RKO (cell line): ENCODE data around the gene CACNA2D3.
"Not testable (repeated sequence)": the region's sequence is repeated elsewhere in the genome, so short reads cannot be mapped to it uniquely, and the experiment has no call there.

Experiments
- DNase-seq: peaks from one replicate; pipeline ENCODE4 v3.0.0-alpha.2; 2016; ENCODE audit warnings: low spot score

CACNA2D3 gene

DNA sequence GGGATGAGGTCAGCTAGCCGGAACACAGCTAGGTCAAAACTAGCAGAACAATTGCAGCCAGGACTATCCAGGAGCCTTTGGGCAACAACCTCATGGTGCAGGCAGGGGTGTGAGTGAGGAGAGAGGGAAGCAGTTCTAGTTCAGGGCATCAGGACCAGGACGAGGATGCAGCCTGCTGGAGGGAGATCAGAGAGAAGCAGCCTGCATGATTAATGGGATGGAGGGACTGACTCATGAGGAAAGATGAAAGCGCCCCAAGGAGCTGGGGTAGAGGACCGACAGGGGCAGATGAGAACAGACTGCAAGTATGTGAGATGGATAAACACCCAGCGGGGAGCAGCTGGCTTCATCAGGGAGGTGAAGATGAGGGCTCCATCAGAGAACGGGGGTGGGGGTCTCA, 843.4 kb downstream of the CACNA2D3 start:
- DNase-seq = no peak

DNA sequence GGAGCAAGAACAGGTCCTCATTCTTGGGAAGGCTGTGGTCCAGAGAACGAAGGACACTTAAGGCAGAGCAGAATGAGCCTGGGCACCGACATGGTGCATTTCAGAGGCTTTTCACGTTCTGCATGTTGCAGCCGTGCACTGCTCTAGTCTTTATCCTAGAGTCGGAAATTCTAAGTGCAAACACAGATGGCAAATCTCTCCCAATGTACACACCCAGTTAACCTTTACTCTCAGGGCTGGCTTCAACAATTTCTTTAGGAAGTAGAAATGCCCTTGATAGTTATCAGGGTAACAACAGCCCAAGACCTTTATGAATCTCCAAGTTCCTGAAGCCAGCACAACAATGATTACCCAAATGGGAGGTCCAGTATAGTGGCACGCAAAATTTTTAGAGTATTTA, 844.6 kb downstream of the CACNA2D3 start:
- DNase-seq = no peak

DNA sequence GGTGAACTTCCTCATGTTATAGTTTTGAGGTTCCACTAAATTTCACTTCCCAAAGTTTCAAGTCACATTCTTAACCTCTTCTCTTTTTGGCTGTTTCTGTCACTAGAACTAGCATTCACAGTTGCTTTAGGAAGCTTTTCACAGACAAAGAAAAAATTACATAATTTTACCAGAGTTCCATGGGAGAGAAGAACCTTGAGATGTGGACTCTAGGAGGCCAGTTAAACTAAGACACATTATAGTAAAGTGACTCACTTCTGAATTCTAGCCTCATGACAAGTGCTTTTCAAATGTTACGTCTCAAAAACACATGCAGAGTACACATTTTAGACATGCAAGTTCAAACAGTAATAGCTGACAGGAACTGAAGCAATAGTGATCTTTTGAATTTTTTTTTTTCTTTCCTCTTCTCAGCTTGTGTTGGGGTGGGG, 845.4 kb downstream of the CACNA2D3 start:
- no peak for DNase-seq

DNA sequence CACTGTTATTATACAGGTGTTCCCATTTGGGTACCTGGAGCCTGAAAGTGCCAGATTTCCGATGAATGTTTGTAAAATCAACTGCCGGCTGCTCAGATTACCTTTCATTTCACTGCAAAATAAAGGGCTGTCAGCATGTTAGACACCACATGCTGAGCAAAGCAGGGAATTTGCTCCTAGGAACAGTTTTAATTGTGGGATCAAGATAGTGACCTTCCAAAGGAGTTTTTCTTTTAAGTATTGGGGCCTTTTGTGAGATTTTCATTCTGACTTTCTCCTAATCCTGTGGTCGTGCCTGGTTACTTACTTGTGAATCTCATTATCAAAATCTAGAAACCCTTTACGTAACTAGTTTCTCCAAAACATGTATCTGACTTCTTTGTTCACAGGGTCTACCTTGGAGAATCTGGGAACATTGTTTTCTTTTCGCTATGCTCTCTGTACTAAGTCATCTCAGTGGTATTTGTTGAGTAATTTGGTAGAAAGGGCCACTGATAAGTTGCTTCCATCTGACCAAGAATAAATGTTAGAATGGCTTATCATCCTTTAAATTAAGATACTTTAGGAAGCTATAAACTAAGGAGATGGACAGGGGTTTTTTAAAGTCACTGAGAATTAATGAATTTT, 846.3 kb downstream of the CACNA2D3 start:
- DNase-seq = no peak

DNA sequence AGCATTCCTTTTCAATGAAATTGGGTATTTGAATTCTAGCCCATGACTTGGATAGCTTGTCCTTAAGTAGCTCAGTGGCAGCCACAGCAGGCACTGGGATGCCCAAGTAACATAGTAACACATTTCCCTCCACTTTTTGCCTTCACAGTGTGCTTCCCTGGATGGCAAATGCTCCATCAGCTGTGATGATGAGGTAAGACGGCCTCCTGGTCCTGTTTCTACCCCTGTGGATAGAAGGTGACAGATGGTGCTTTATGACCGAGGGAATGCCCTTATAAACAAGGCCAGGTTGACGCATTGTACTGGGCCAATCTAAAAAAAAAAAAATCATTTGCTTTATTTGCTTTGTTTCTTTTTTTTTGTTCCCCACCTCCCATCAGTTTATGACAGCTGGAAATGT, 847.3 kb downstream of the CACNA2D3 start:
- no peak for DNase-seq

DNA sequence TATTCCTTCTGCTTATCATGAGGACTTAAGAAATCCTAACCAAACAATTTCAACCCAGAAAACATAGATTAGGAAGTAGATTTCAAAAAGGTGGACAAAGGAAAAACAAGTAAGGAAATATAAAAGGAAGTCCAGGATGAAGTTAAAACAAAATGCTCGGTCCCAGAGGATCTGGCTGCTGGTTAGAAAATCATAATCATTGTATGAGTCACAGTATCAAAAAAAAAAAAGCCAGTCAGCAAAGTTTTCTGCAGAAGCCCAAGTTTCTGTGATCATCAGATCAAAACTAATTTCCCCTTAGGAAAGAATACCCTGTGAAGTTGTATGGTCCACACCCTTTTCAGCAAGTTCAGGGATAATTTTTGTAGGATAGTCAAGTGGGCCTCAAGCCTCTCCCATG, 848.5 kb downstream of the CACNA2D3 start:
- DNase-seq = no peak

DNA sequence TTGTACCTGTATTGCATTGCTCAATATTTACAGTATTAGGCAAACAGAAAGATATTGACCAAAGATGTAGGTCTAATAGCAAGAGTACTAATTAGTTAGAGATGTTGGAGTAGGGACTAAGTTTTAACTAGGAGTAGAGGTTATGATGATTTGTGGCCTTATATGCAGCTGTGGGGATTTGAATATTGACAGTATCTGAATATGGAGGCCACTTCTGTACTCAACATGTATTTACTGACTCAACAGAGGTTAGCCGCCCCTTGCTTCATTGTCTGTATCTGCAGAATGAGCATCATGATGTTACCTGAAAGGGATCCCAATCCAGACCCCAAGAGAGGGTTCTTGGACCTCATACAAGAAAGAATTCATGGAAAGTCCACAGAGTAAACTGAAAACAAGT, 855.1 kb downstream of the CACNA2D3 start:
- no peak for DNase-seq

DNA sequence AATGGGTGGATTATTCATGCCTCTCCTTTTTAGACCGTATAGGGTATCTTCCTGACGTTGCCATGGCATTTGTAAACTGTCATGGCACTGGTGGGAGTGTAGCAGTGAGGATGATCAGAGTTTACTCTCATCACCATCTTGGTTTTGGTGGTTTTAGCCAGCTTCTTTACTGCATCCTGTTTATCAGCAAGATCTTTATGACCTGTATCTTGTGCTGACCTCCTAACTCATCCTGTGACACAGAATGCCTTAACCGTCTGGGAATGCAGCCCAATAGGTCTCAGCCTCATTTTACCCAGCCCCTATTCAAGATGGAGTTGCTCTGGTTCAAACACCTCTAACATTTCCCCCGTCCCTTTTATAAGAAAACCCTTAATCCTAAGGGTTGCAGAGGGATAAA, 855.6 kb downstream of the CACNA2D3 start:
- not testable (repeated sequence) for DNase-seq

DNA sequence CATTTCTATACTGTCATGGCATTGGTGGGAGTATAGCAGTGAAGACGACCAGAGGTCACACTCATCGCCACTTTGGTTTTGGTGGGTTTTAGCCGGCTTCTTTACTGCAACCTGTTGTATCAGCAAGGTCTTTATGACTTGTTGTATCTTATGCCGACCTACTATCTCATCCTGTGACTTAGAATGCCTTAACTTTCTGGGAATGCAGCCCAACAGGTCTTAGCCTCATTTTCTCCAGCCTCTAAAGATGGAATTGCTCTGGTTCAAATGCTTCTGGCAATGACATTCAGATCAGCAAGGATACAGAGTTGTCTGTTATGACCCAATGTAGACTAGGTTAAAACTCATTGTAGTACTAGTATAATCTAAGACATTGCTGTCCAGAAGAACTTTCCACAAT, 860.5 kb downstream of the CACNA2D3 start:
- DNase-seq = no peak

DNA sequence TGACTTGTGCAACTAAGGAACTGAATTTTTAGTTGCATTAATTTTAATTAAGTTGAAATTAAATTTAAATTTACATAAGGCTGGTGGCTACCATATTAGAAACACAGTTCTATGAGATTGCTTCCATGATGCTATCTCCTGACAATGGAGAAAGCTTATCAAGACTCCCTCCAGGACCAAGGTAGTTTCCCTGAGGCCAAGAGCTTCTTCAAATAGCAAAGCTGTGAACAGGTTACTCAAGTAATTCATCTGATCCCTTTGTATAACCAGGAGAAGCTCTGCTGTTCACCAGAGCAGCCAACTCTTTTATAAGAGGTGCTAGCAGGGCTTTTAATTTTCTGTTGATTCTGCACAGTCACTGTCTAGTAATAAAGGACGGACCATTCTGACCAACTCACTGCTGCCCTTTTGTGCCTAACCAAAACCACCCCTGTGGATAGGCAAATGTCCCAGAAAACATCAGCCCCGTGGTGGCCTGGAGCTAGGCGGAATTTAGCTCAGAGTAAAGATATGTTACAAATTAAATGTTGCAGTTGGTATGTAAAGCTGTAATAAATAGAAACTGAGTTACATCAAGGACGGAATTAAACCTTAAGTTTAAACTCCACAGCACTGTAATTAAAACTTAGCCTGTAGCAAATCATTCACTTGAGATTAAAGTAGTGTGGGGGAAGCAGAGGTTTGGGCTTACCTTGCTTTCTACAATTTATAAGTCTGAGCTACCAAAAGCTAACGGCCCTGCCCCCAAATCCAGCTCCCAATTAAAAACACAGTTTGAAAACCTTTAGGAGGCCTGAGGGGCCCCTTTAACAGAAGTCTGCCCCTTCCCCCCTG, 861.1 kb downstream of the CACNA2D3 start:
- DNase-seq = no peak

DNA sequence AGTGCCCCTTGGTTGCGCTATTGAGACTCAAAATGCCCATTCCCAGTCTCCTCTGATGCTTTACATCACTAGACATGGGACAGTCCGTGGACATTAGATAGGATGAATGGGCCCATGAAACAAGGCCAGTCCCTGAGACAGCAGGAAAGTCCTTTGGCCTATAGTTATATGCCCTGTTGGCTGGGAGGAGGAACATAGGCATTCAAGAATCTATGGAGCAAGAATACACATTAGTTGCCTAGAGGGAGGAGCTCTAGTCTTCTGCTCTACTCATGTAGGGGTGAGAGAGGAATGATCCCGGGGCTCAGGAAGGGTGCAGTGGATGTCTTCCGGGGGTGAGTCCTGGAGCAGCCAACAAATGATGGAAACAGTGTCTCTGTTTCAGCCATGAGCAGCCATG, 863.5 kb downstream of the CACNA2D3 start:
- no peak for DNase-seq

DNA sequence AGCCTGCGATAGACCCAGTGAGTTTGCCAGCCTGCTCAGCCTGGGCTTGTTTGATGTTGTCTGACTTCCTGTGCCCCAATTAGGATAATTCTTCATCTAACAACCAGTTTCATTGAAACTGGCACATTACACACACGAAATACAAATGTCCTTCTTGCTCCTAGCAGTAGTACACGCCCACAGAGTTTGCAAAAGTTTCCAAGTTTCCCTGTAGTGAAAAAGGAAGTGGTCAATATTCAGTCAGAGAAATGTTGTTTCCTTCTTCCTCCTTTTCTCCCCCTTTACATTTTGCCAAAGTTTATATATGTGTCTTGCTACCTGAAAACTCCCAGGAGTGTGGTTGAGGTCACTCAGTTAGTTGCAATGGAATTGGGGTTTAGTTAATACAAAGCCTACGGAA, 863.9 kb downstream of the CACNA2D3 start:
- no peak for DNase-seq

DNA sequence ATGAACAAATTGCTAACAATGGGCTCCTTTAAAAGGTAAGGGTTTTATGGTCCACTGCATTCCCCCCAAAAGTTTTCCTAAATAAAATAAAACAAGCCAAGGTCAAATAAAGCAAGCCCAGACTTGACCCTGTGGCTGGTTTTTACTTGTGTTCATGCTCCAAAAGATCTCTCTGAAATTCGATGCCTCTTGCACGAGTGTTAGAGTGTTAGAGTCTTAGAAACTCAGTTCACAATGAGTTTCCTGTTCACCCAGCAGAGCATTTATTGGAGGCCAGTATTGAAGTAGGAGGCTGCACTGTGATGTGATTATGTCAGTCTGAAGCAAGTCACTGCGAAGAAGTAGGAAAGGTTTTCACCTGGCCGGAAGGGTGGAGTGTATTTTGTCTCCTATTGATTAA, 865.4 kb downstream of the CACNA2D3 start:
- no peak for DNase-seq

DNA sequence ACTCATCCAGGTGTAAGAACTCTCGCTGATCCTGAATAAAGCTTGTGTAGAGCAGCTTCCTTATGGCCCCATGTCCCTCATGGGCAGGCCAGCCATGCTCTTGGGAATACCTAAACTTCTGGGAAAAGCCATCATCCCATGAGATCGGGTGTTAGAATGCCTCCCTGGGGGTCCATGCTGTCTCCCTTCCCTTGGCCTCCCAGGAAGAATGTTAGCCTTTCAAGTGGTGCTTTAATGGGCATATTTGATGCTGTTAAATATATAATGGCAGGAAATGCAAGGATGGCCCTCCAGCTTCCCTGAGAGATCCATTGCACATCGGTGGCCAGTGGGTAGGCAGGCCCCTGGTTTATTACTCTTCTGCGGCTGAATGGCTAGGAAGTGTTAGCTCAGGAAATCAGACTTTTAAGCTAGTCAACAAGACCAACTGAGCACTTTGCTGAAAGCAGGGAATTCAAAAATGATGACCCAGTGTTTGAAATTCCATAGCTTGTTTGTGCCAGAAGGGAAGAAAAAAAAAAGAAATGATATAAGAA, 866.0 kb downstream of the CACNA2D3 start:
- no peak for DNase-seq

DNA sequence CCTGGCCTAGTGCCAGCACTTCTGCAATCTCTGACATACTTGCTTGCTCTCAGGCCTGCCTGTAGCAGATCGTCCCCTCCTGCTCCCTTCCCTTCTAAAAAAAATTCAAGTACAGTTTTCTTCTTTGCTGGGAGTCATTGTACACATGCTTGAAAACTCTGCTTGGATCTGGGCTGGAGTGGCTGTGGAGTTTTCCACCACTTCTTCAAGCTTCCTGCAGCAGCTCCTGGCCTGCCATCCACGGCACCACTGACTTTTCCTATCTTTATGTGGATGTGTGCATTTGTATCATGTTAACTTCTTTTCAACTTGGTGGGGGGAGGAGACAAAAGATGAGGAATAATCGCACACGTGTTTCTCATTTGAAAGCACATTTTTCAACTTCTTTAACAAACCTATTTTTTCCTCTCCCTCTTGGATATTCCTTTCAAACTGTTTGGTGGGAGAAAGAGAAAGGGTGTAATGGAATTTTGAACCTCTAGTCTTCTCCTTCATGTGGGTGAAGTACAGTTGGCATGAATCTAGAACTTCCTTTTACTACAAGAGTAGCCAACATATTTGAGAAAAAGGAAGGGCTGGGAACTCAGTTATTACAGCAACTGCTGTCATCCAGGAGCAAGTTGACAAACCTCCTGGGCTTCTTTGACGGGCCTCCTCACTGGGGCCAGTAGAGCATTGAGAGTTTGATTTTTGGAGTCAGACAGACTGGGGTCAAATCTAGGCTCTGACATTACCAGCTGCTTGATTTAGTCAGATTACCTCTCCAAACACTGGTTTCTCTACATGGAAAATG, 866.7 kb downstream of the CACNA2D3 start:
- no peak for DNase-seq

DNA sequence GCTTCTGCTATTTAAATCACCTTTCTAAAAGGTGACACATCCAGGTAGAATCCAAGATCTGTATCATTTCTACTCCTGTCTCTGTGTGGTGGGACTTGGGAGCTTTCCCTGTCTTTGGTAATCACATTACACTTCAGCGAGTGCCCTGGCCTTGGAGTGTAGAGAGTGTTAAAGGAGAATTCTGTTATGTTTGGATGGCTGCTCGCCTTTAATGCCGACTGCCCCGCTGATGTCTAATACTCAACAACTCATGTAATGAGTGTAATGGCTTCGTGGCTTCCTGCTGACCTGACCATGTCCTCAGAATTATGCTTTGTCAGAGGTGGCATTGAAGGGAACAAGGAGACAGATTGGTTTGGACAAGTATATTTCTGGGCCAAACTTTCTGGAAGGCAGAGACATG, 871.8 kb downstream of the CACNA2D3 start:
- DNase-seq = no peak

DNA sequence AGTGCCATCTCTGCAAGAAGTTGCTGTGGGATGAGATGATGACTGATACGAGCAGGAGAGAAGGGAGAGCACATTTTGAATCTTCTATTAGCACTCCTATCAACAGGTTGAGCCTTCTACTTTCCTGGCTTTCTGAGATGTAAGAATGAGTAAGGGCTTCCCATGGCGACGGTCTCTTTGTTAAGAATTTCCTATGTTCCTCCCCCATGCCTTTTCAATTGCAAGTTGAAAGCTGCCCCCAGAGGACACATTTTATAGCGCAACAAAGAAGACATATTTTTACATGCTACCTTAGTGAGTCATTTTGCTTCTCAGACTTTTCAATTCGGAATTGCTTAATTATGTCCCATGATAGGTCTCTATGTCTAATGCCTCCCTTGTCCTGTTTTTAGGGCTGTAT, 876.8 kb downstream of the CACNA2D3 start:
- peak; percentile 60 for DNase-seq

DNA sequence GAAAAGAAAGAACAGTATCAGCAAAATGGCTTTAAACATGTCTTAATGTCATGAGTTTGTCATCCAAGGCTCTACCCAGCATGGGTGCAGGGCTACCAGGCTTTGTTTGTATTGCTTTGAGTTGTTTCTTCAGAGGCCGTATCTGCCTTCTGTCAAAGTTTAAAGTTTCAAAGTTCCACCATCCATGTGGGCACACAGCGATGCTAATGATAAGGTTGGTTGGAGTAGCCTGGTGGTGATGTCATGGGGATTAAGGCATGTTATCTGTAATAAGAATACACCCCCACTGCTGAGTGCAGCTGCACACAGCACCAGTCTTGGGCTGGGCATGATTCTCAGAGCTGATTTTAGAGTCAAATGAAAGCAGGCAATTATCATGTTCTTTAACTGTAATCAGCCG, 877.5 kb downstream of the CACNA2D3 start:
- DNase-seq = no peak

DNA sequence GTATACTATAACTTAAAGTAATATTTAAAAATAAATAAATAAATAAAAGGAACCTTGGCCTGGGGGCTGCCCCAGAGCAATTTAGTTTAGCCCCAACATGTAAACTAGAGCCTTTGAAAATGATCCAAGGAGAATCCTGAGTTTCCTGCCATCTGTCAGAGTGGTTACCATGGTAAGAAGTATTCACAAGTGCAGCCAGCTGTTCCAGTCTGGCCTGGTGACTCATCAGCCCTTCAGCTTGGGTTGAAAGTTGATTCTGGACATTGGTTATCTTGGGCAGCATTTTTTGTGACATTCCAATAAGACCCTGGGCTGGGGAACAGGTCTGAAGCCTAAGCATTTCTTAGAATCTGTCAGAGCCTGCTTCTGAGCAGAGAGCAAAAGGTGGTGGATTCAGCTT, 878.2 kb downstream of the CACNA2D3 start:
- peak; percentile 41 for DNase-seq

DNA sequence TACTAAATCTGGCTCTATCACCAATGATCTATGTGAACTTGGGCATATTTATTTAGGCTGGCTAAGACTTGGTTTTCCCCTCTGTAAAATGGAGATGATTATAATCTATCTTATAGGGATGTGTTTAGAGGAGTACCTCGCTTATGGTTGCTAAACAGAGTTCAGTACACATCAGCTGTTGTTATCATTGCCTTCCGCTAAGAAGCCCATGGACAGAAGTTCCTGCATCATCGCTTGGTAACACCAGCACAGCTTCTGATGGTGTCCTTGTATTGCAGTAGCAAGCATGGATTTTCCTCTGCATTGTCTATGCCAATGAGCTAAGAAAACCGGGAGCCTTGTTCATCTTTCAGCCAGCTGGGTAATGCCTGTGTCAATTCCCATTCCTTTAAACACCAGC, 878.6 kb downstream of the CACNA2D3 start:
- DNase-seq = no peak

DNA sequence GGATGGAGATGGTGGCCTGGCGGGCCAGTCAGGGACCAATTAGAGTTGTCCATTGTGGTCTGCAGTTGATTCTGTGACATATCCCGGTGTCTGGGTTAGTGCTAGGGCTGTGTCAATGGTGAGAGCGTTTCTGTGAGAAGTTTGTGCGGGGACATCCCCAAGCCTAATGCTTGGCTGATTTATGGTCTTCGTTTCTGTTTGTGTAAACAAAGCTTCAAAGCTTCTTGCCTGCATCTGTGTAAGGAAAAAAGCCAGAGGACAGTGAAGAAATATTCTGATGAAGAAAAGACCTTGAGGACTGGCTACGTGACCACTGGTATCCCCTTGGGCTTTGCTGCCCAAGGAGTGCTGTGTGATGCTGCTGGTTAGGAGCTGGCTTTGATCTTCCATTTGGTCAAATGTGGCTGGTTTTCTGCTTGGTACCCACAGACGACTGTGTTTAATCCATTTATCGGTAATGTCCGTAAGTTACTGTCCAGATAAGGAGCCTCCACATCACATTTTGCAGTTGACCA, 880.1 kb downstream of the CACNA2D3 start:
- DNase-seq = no peak

DNA sequence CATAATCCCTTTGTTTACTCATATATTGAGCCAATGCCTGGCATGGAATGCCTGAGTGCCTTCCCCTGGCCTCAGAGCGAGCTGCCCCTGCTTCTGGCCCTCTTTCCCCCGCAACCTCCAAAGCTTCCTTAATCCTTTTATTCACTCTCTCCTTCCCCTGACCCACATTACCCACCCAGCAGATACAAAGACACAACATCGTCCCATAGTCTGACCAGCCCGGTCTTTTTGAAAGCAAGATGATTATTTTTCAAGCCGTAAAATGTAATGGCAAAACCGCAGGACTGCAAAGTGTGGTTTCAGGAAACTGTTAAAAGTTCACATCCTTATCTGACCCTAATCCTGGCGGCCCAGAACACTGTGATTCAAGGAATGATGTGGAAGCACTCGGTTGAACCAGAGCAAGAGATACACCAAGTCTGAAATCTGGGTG, 883.9 kb downstream of the CACNA2D3 start:
- no peak for DNase-seq
